Liver (tissue), 9 donors: ENCODE results near the gene MAML3. TPM values are rescaled to one million over a fixed set of nuclear protein-coding genes. Genes with fewer than 3 reads are reported as not detected.

ENCODE experiments used
- DNase-seq: peaks from one replicate; pipeline ENCODE4 v3.0.0-alpha.2; 2017; ENCODE audit warnings: low spot score
- H3K27ac ChIP-seq, 2 donors: one replicate each; pipeline ENCODE4 v1.7.0; 2013; ENCODE audit warnings: inconsistent platforms in 2 of 2, low read length in 2 of 2, control low read depth in 1 of 2, low read depth in 1 of 2, mild to moderate bottlenecking in 1 of 2
- H3K27me3 ChIP-seq, 4 donors: one replicate each; pipeline versions ENCODE4 v1.6.1 to v1.7.0; 2013; ENCODE audit warnings: low read length in 3 of 4, inconsistent platforms in 1 of 4, mild to moderate bottlenecking in 1 of 4, moderate library complexity in 1 of 4; ENCODE audit not compliant: control insufficient read depth in 4 of 4, insufficient read depth in 4 of 4
- H3K36me3 ChIP-seq, 4 donors: one replicate each; pipeline versions ENCODE4 v1.6.1 to v1.7.0; 2013; ENCODE audit warnings: low read length in 3 of 4, mild to moderate bottlenecking in 3 of 4, low read depth in 1 of 4, moderate library complexity in 1 of 4; ENCODE audit not compliant: control insufficient read depth in 4 of 4, insufficient read depth in 3 of 4
- H3K4me1 ChIP-seq, 4 donors: one replicate each; pipeline versions ENCODE4 v1.6.1 to v1.7.0; 2013; ENCODE audit warnings: low read length in 3 of 4, mild to moderate bottlenecking in 3 of 4, moderate library complexity in 1 of 4; ENCODE audit not compliant: control insufficient read depth in 4 of 4, insufficient read depth in 4 of 4
- H3K4me3 ChIP-seq, 3 donors: one replicate each; pipeline versions ENCODE4 v1.6.1 to v1.7.0; 2013; ENCODE audit warnings: low read length in 3 of 3, control low read depth in 1 of 3, low read depth in 1 of 3, mild to moderate bottlenecking in 1 of 3
- H3K9ac ChIP-seq, 2 donors: one replicate each; pipeline ENCODE4 v1.7.0; 2013; ENCODE audit warnings: low read length in 2 of 2, mild to moderate bottlenecking in 2 of 2, moderate library complexity in 2 of 2, control low read depth in 1 of 2, low read depth in 1 of 2
- H3K9me3 ChIP-seq, 4 donors: one replicate each; pipeline versions ENCODE4 v1.6.1 to v1.7.0; 2013; ENCODE audit warnings: low read length in 3 of 4; ENCODE audit not compliant: control insufficient read depth in 4 of 4
- ATF3 ChIP-seq: IDR thresholded peaks from 2 replicates; pipeline ENCODE4 v1.6.1; 2016; ENCODE audit warnings: antibody characterized with exemption
- CTCF ChIP-seq: fragments of 150-350 bp; IDR thresholded peaks from 2 replicates; pipeline ENCODE4 v1.5.1; 2017; ENCODE audit warnings: improper control_type of control experiment, low read depth, low read length; ENCODE audit not compliant: missing input control
- EGR1 ChIP-seq, 2 donors: IDR thresholded peaks; 2 replicates each; pipeline ENCODE4 v1.6.1; 2016 to 2018; ENCODE audit warnings: antibody characterized with exemption in 2 of 2, low read depth in 2 of 2
- FOXA1 ChIP-seq: IDR thresholded peaks from 2 replicates; pipeline ENCODE4 v1.6.1; 2016; ENCODE audit warnings: antibody characterized with exemption
- FOXA2 ChIP-seq: IDR thresholded peaks from 2 replicates; pipeline ENCODE4 v1.6.1; 2016; ENCODE audit warnings: antibody characterized with exemption
- GABPA ChIP-seq, 2 donors: IDR thresholded peaks in 1 of 2; conservative IDR thresholded peaks in 1 of 2; 2 replicates each; pipeline ENCODE4 v1.6.1; 2016; ENCODE audit warnings: antibody characterized with exemption in 2 of 2, mild to moderate bottlenecking in 1 of 2, moderate library complexity in 1 of 2
- HNF4A ChIP-seq, 2 donors: conservative IDR thresholded peaks; 2 replicates each; pipeline ENCODE4 v1.6.1; 2016; ENCODE audit warnings: antibody characterized with exemption in 2 of 2, mild to moderate bottlenecking in 2 of 2
- HNF4G ChIP-seq: IDR thresholded peaks from 2 replicates; pipeline ENCODE4 v1.6.1; 2016; ENCODE audit warnings: antibody characterized with exemption
- JUND ChIP-seq, 2 donors: IDR thresholded peaks; 2 replicates each; pipeline ENCODE4 v1.6.1; 2016; ENCODE audit warnings: antibody characterized with exemption in 2 of 2
- NR2F2 ChIP-seq: IDR thresholded peaks from 2 replicates; pipeline ENCODE4 v1.6.1; 2016; ENCODE audit warnings: antibody characterized with exemption
- RAD21 ChIP-seq, 2 donors: IDR thresholded peaks; 2 replicates each; pipeline ENCODE4 v1.6.1; 2016; ENCODE audit warnings: antibody characterized with exemption in 2 of 2, mild to moderate bottlenecking in 2 of 2
- REST ChIP-seq: IDR thresholded peaks from 2 replicates; pipeline ENCODE4 v1.6.1; 2016; ENCODE audit warnings: antibody characterized with exemption, mild to moderate bottlenecking
- RXRA ChIP-seq, 2 donors: IDR thresholded peaks; 2 replicates each; pipeline ENCODE4 v1.6.1; 2017 to 2018; ENCODE audit warnings: antibody characterized with exemption in 2 of 2, mild to moderate bottlenecking in 1 of 2
- SP1 ChIP-seq: IDR thresholded peaks from 2 replicates; pipeline ENCODE4 v1.6.1; 2018; ENCODE audit warnings: antibody characterized with exemption, mild to moderate bottlenecking
- TAF1 ChIP-seq: conservative IDR thresholded peaks from 2 replicates; pipeline ENCODE4 v1.6.1; 2016; ENCODE audit warnings: antibody characterized with exemption, mild to moderate bottlenecking
- YY1 ChIP-seq: IDR thresholded peaks from 2 replicates; pipeline ENCODE4 v1.6.1; 2016; ENCODE audit warnings: antibody characterized with exemption, mild to moderate bottlenecking
- ZBTB33 ChIP-seq: IDR thresholded peaks from 2 replicates; pipeline ENCODE4 v1.6.1; 2016; ENCODE audit warnings: antibody characterized with exemption
- WGBS: extraction: QIAGEN DNeasy Blood & Tissue Kit; methylation state at CpG from one replicate; pipeline ENCODE4 v1.1.7; 2013; 5-methylcytosine and 5-hydroxymethylcytosine counted together
- polyA plus RNA-seq, 2 donors: library from polyadenylated mRNA; stranded (reverse) in 1 of 2; unstranded in 1 of 2; fragments of 200-250 nt in 1 of 2; fragments of >200 nt in 1 of 2; fragmentation: Nextera tagmentation in 1 of 2; extraction: Ambion mirVana in 1 of 2; gene quantifications; one replicate each; pipeline versions ENCODE4 v1.2.1 to v1.2.3, GENCODE V29; 2013 to 2015
- total RNA-seq, 2 donors: library from RNA; depleted of rRNA; stranded (reverse); fragments of >200 nt; gene quantifications; one replicate each; pipeline ENCODE4 v1.2.3, GENCODE V29; 2014
- donor health status: healthy.
- donor health status: healthy.
- donor health status: healthy.
- donor health status: healthy.
- donor health status: healthy.

The MAML3 gene
- total and polyA plus RNA-seq, 4 donors: 1.3 to 4.3 (median 2.7) TPM

GRCh38 chr4:139957986-139958738 lies 195.8 kb downstream of the MAML3 start:
- no peak for TF ChIP-seq FOXA1
- no peak for TF ChIP-seq EGR1 (IDR thresholded peaks at IDR 0.05; ENCODE audit: low read depth in 2 of 2)
- no peak for TF ChIP-seq HNF4G
- TF ChIP-seq GABPA (IDR thresholded peaks at IDR 0.05 in 1 of 2, conservative IDR thresholded peaks at IDR 0.05 in 1 of 2): no peak
- no peak for TF ChIP-seq JUND (IDR thresholded peaks at IDR 0.05)
- no peak for TF ChIP-seq SP1
- no peak for TF ChIP-seq ATF3
- no peak for TF ChIP-seq CTCF
- TF ChIP-seq RAD21 (IDR thresholded peaks at IDR 0.05): no peak
- TF ChIP-seq REST: no peak
- TF ChIP-seq NR2F2: no peak
- no peak for TF ChIP-seq FOXA2
- no peak for TF ChIP-seq YY1
- no peak for TF ChIP-seq HNF4A (conservative IDR thresholded peaks at IDR 0.05)
- no peak for TF ChIP-seq TAF1
- TF ChIP-seq ZBTB33: no peak
- TF ChIP-seq RXRA (IDR thresholded peaks at IDR 0.05): no peak
- H3K9ac ChIP-seq: no peak overlapping the region
- WGBS: 86% methylated on average over 4 of the region's 4 CpGs
- H3K4me1 ChIP-seq: no peaks in the 10 kb centered on the region
- no peak overlapping the region for H3K4me3 ChIP-seq
- H3K36me3 ChIP-seq: no peaks in the 10 kb centered on the region
- no peak for DNase-seq
- no peak overlapping the region for H3K27ac ChIP-seq
- no peaks in the 10 kb centered on the region for H3K27me3 ChIP-seq
- H3K9me3 ChIP-seq: no peaks in the 10 kb centered on the region
